Neural cell (in vitro differentiated cells): ENCODE measurements around the gene MYBPC3. TPM values are rescaled to one million over a fixed set of nuclear protein-coding genes. Genes with fewer than 3 reads are reported as not detected.

Source experiments
- H2AFZ ChIP-seq: fragments of 200-600, 300-800 bp; sonication (generic), shearing (Covaris generic); 2 replicates; pipeline ENCODE4 v1.6.0; 2014; ENCODE audit warnings: low read depth, mild to moderate bottlenecking, antibody characterized with exemption, low read length, moderate library complexity
- H3F3A ChIP-seq: fragments of 200-600 bp; shearing (Covaris generic); 2 replicates; pipeline ENCODE4 v1.6.1; 2016; ENCODE audit warnings: mild to moderate bottlenecking, moderate library complexity, mixed read lengths, antibody characterized with exemption, low read length; ENCODE audit not compliant: insufficient read depth, poor library complexity, severe bottlenecking
- H3K27ac ChIP-seq: fragments of 200-600, 300-800 bp; sonication (generic), shearing (Covaris generic); 2 replicates; pipeline ENCODE4 v1.5.1; 2014; ENCODE audit warnings: mild to moderate bottlenecking, low read length, moderate library complexity
- H3K27me3 ChIP-seq: fragments of 300-800, 200-600 bp; sonication (generic), shearing (Covaris generic); 2 replicates; pipeline ENCODE4 v1.6.0; 2014; ENCODE audit warnings: mild to moderate bottlenecking, low read depth, low read length, moderate library complexity; ENCODE audit not compliant: insufficient read depth
- H3K36me3 ChIP-seq: fragments of 300-800, 200-600 bp; sonication (generic), shearing (Covaris generic); 2 replicates; pipeline ENCODE4 v1.5.1; 2014; ENCODE audit warnings: mild to moderate bottlenecking, antibody characterized with exemption, low read length, moderate library complexity; ENCODE audit not compliant: insufficient read depth
- H3K4me2 ChIP-seq: fragments of 300-800, 200-600 bp; sonication (generic), shearing (Covaris generic); 2 replicates; pipeline ENCODE4 v1.6.0; 2014; ENCODE audit warnings: mild to moderate bottlenecking, low read length
- H3K4me3 ChIP-seq: fragments of 300-800, 200-600 bp; sonication (generic), shearing (Covaris generic); 2 replicates; pipeline ENCODE4 v1.5.1; 2014; ENCODE audit warnings: mild to moderate bottlenecking, low read length, moderate library complexity
- H3K79me2 ChIP-seq: fragments of 200-600 bp; shearing (Covaris generic); replicated peaks from 2 replicates; pipeline ENCODE4 v1.6.0; 2014; ENCODE audit warnings: mild to moderate bottlenecking, low read length, moderate library complexity; ENCODE audit not compliant: insufficient read depth
- H3K9ac ChIP-seq: fragments of 300-800, 200-600 bp; sonication (generic), shearing (Covaris generic); 2 replicates; pipeline ENCODE4 v1.6.1; 2016; ENCODE audit warnings: mild to moderate bottlenecking, low read length, mixed read lengths
- H3K9me2 ChIP-seq: fragments of 200-600 bp; shearing (Covaris generic); 2 replicates; pipeline ENCODE4 v1.6.1; 2016; ENCODE audit warnings: mild to moderate bottlenecking, low read length, mixed read lengths; ENCODE audit not compliant: insufficient read depth
- H3K9me3 ChIP-seq: fragments of 200-600, 300-800 bp; sonication (generic), shearing (Covaris generic); 2 replicates; pipeline ENCODE4 v1.6.1; 2016; ENCODE audit warnings: mild to moderate bottlenecking, mixed run types, low read length, moderate library complexity, mixed read lengths
- H4K20me1 ChIP-seq: fragments of 200-600 bp; shearing (Covaris generic); 2 replicates; pipeline ENCODE4 v1.6.1; 2016; ENCODE audit warnings: mild to moderate bottlenecking, mixed run types; ENCODE audit not compliant: insufficient read depth
- EP300 ChIP-seq: fragments of 450-650 bp; conservative IDR thresholded peaks from 2 replicates; pipeline ENCODE4 v1.6.1; 2014; ENCODE audit warnings: antibody characterized with exemption, mild to moderate bottlenecking, moderate library complexity; ENCODE audit not compliant: poor library complexity, severe bottlenecking
- EZH2 ChIP-seq: fragments of 200-600, 300-800 bp; shearing (Covaris generic), sonication (generic); IDR thresholded peaks from 2 replicates; pipeline ENCODE4 v1.6.1; 2014; ENCODE audit warnings: antibody characterized with exemption, low read length, borderline replicate concordance, mild to moderate bottlenecking; ENCODE audit not compliant: insufficient read depth, poor library complexity, severe bottlenecking
- MXI1 ChIP-seq: fragments of 450-650 bp; conservative IDR thresholded peaks from 2 replicates; pipeline ENCODE4 v1.6.1; 2014; ENCODE audit warnings: antibody characterized with exemption, mild to moderate bottlenecking; ENCODE audit not compliant: poor library complexity, severe bottlenecking
- POLR2AphosphoS5 ChIP-seq: IDR thresholded peaks from 2 replicates; pipeline ENCODE4 v1.6.1; 2012
- RAD21 ChIP-seq: fragments of 450-650 bp; conservative IDR thresholded peaks from 2 replicates; pipeline ENCODE4 v1.6.1; 2014; ENCODE audit warnings: antibody characterized with exemption, mild to moderate bottlenecking, moderate library complexity
- SMC3 ChIP-seq: fragments of 450-650 bp; conservative IDR thresholded peaks from 2 replicates; pipeline ENCODE4 v1.6.1; 2014; ENCODE audit warnings: antibody characterized with exemption, mild to moderate bottlenecking, moderate library complexity; ENCODE audit not compliant: poor library complexity
- TAF1 ChIP-seq: IDR thresholded peaks from 2 replicates; pipeline ENCODE4 v1.6.1; 2012; ENCODE audit warnings: low read depth
- polyA plus RNA-seq: library from polyadenylated mRNA; depleted of rRNA; stranded (reverse); fragments of >200 nt; gene quantifications from 2 replicates; pipeline ENCODE4 v1.2.3, GENCODE V29; 2014
- TF ChIP-seq, protein P1 (sequence below): fragments of 450-650 bp; IDR thresholded peaks from 2 replicates; pipeline ENCODE4 v1.5.1; 2014; ENCODE audit warnings: antibody characterized with exemption, mild to moderate bottlenecking, moderate library complexity; ENCODE audit not compliant: poor library complexity, severe bottlenecking
- TF ChIP-seq, protein P2 (sequence below): IDR thresholded peaks from 2 replicates; pipeline ENCODE4 v1.6.1; 2012; ENCODE audit warnings: borderline replicate concordance

The MYBPC3 gene
- polyA plus RNA-seq, 1 donor from 2014 or later = not detected

DNA sequence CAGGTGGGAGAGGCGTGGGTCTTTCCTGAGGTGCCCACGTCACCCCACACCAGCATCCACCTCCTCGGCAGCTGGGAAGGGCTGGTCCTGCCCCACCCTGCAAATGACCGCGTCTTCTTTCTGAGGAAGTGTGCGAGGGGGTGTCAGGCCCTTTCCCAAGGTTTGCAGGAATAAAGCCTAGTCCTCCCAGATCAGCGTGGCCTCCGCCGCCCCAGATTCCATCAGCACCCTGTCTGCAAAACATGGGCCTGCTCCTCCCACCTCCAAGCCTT lies 41.5 kb upstream of the MYBPC3 start:
- no peaks in the 10 kb centered on the region for H3K27me3 ChIP-seq
- H3K4me3 ChIP-seq = no peak overlapping the region
- no peak overlapping the region for H3K9ac ChIP-seq

DNA sequence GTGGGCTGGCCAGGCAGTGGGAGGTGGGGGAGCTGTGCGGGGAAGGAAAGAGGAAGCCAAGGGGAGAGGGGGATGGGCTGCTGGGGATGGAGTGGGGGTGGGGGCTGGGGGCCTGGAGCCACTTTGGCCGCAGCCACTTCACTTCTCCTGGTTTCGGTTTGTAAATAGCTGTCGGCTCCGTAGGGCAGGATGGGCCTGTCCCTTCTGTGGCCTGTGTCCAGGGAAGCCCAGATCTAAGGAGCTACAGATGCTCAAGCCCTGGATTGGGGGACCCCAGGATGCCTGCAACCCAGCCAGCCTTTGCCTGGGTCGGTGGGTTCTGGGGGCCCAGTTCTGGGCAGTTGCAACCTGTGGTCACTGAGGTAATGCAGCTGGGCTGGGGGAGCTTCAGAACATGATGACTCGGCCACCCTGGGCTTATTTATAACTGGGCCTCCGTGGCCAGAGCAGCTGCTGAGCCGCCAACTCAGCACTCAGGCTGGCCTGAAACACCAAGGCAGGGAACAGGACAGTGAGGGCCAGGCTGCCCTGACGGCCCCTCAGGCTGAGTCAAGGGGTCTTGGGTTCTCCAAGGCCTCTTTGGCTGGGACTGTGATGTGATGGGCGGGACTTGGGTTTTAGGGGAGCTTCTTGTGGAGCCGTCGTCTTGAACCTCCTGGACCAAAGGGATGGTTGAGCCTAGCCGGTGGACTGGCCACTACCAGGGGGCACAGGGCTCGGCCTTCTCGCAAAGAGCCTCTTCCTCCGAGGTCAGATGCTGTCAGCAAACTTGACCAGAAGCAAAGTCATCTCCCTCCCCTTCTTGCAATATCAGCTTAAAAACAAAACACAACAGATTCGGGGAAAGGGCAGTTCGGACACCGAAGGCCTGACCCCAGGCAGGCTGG lies 40.9 kb upstream of the MYBPC3 start:
- TF ChIP-seq MXI1 (no peak), EZH2 (no peak), EP300 (no peak), RAD21 (no peak), TAF1 (no peak)
- TF ChIP-seq, protein P1, sequence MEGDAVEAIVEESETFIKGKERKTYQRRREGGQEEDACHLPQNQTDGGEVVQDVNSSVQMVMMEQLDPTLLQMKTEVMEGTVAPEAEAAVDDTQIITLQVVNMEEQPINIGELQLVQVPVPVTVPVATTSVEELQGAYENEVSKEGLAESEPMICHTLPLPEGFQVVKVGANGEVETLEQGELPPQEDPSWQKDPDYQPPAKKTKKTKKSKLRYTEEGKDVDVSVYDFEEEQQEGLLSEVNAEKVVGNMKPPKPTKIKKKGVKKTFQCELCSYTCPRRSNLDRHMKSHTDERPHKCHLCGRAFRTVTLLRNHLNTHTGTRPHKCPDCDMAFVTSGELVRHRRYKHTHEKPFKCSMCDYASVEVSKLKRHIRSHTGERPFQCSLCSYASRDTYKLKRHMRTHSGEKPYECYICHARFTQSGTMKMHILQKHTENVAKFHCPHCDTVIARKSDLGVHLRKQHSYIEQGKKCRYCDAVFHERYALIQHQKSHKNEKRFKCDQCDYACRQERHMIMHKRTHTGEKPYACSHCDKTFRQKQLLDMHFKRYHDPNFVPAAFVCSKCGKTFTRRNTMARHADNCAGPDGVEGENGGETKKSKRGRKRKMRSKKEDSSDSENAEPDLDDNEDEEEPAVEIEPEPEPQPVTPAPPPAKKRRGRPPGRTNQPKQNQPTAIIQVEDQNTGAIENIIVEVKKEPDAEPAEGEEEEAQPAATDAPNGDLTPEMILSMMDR = no peak
- TF ChIP-seq, protein P2, sequence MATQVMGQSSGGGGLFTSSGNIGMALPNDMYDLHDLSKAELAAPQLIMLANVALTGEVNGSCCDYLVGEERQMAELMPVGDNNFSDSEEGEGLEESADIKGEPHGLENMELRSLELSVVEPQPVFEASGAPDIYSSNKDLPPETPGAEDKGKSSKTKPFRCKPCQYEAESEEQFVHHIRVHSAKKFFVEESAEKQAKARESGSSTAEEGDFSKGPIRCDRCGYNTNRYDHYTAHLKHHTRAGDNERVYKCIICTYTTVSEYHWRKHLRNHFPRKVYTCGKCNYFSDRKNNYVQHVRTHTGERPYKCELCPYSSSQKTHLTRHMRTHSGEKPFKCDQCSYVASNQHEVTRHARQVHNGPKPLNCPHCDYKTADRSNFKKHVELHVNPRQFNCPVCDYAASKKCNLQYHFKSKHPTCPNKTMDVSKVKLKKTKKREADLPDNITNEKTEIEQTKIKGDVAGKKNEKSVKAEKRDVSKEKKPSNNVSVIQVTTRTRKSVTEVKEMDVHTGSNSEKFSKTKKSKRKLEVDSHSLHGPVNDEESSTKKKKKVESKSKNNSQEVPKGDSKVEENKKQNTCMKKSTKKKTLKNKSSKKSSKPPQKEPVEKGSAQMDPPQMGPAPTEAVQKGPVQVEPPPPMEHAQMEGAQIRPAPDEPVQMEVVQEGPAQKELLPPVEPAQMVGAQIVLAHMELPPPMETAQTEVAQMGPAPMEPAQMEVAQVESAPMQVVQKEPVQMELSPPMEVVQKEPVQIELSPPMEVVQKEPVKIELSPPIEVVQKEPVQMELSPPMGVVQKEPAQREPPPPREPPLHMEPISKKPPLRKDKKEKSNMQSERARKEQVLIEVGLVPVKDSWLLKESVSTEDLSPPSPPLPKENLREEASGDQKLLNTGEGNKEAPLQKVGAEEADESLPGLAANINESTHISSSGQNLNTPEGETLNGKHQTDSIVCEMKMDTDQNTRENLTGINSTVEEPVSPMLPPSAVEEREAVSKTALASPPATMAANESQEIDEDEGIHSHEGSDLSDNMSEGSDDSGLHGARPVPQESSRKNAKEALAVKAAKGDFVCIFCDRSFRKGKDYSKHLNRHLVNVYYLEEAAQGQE = no peak
- Histone ChIP-seq H3K4me3 (no peak overlapping the region), H3K27me3 (no peaks in the 10 kb centered on the region), H3K79me2 (no peaks in the 10 kb centered on the region), H3K9me3 (no peaks in the 10 kb centered on the region), H3K27ac (no peak overlapping the region), H3K9ac (no peak overlapping the region), H3K36me3 (no peaks in the 10 kb centered on the region), H4K20me1 (no peaks in the 10 kb centered on the region), H2AFZ (no peak overlapping the region), H3F3A (no peaks in the 10 kb centered on the region), H3K9me2 (no peaks in the 10 kb centered on the region), H3K4me2 (no peak overlapping the region)

More for the DNA sequence above, 41.5 kb upstream of the MYBPC3 start:
- Histone ChIP-seq H3K27ac (no peak overlapping the region), H3K36me3 (no peaks in the 10 kb centered on the region), H3K9me2 (no peaks in the 10 kb centered on the region), H3F3A (no peaks in the 10 kb centered on the region), H2AFZ (no peak overlapping the region), H3K79me2 (no peaks in the 10 kb centered on the region), H3K4me2 (no peak overlapping the region), H3K9me3 (no peaks in the 10 kb centered on the region), H4K20me1 (no peaks in the 10 kb centered on the region)
- no peak for TF ChIP-seq RAD21
- TF ChIP-seq EP300 = no peak
- TF ChIP-seq MXI1 = no peak
- no peak for TF ChIP-seq POLR2AphosphoS5
- TF ChIP-seq EZH2 = no peak
- no peak for TF ChIP-seq TAF1
- TF ChIP-seq, protein P1 = no peak
- no peak for TF ChIP-seq SMC3
- TF ChIP-seq, protein P2 = no peak
